OCI-LY3 (cell line): ENCODE data around the gene PCSK6.

ENCODE experiments used
- H2AFZ ChIP-seq: fragments of 200-600, 300-600 bp; shearing (Covaris generic); 2 replicates; pipeline ENCODE4 v1.6.0; 2014; ENCODE audit warnings: antibody characterized with exemption, low read depth, low read length
- H3K27ac ChIP-seq: fragments of 200-600, 300-600 bp; sonication (generic); 2 replicates; pipeline ENCODE4 v1.5.1; 2014; ENCODE audit warnings: mild to moderate bottlenecking, low read length, moderate library complexity, mixed read lengths
- H3K27me3 ChIP-seq: fragments of 200-600, 300-600 bp; sonication (generic); 2 replicates; pipeline ENCODE4 v1.6.1; 2014; ENCODE audit warnings: low read depth, low read length, mixed read lengths
- H3K36me3 ChIP-seq: fragments of 200-600, 300-600 bp; sonication (generic); replicated peaks from 2 replicates; pipeline ENCODE3; 2014; ENCODE audit warnings: low read depth, low read length, mixed read lengths
- H3K4me1 ChIP-seq: fragments of 300-600, 200-600 bp; sonication (generic); 2 replicates; pipeline ENCODE4 v1.6.1; 2014; ENCODE audit warnings: low read length, mixed read lengths
- H3K4me2 ChIP-seq: fragments of 200-600, 300-600 bp; sonication (generic); 2 replicates; pipeline ENCODE4 v1.6.1; 2014; ENCODE audit warnings: low read length, mixed read lengths
- H3K4me3 ChIP-seq: fragments of 300-600, 200-600 bp; sonication (generic); 2 replicates; pipeline ENCODE4 v1.5.1; 2014; ENCODE audit warnings: antibody characterized with exemption, mild to moderate bottlenecking, low read length, moderate library complexity
- H3K79me2 ChIP-seq: fragments of 300-600, 200-600 bp; shearing (Covaris generic); 2 replicates; pipeline ENCODE4 v1.6.1; 2014; ENCODE audit warnings: mild to moderate bottlenecking, low read length, mixed read lengths
- H3K9ac ChIP-seq: fragments of 300-600, 200-600 bp; shearing (Covaris generic); 2 replicates; pipeline ENCODE4 v1.6.0; 2014; ENCODE audit warnings: mild to moderate bottlenecking, low read length, moderate library complexity
- H3K9me3 ChIP-seq: fragments of 200-600, 300-600 bp; shearing (Covaris generic); 2 replicates; pipeline ENCODE4 v1.6.1; 2014; ENCODE audit warnings: low read length, mixed read lengths; ENCODE audit not compliant: insufficient read depth
- H4K20me1 ChIP-seq: fragments of 200-600, 300-600 bp; sonication (generic); 2 replicates; pipeline ENCODE4 v1.6.1; 2016; ENCODE audit warnings: low read length, mixed read lengths; ENCODE audit not compliant: insufficient read depth
- CTCF ChIP-seq: fragments of 200-600, 300-600 bp; sonication (generic); IDR thresholded peaks from 2 replicates; pipeline ENCODE4 v1.5.1; 2014; ENCODE audit warnings: antibody characterized with exemption, low read length, low read depth
- EZH2phosphoT487 ChIP-seq: fragments of 200-600 bp; shearing (Covaris generic); IDR thresholded peaks from 2 replicates; pipeline ENCODE4 v1.6.1; 2018; ENCODE audit warnings: antibody characterized with exemption, mixed run types, low read depth

Gene PCSK6

GRCh38 chr15:101447168-101447533 lies 42.4 kb downstream of the PCSK6 start:
- Histone ChIP-seq H3K36me3 (no peaks in the 10 kb centered on the region), H3K4me1 (no peaks in the 10 kb centered on the region), H3K27me3 (peaks cover 23% of the 10 kb centered on the region), H3K9ac (no peak overlapping the region), H3K27ac (no peak overlapping the region), H2AFZ (no peak overlapping the region), H3K9me3 (no peaks in the 10 kb centered on the region), H4K20me1 (no peaks in the 10 kb centered on the region), H3K4me3 (no peak overlapping the region), H3K79me2 (no peaks in the 10 kb centered on the region), H3K4me2 (no peak overlapping the region)
- TF ChIP-seq CTCF (no peak), EZH2phosphoT487 (no peak)

GRCh38 chr15:101446518-101447167 lies 42.9 kb downstream of the PCSK6 start:
- TF ChIP-seq CTCF (no peak), EZH2phosphoT487 (no peak)
- no peaks in the 10 kb centered on the region for H4K20me1 ChIP-seq
- H3K9me3 ChIP-seq, result no peaks in the 10 kb centered on the region
- no peak overlapping the region for H3K9ac ChIP-seq
- no peak overlapping the region for H2AFZ ChIP-seq
- no peak overlapping the region for H3K4me3 ChIP-seq
- H3K36me3 ChIP-seq, result no peaks in the 10 kb centered on the region
- H3K79me2 ChIP-seq, result no peaks in the 10 kb centered on the region
- peaks cover 26% of the 10 kb centered on the region for H3K27me3 ChIP-seq
- H3K4me2 ChIP-seq, result no peak overlapping the region
- no peak overlapping the region for H3K27ac ChIP-seq
- no peaks in the 10 kb centered on the region for H3K4me1 ChIP-seq

- H3K36me3 ChIP-seq, result no peaks in the 10 kb centered on the region
- H3K9me3 ChIP-seq, result no peaks in the 10 kb centered on the region
- H3K4me3 ChIP-seq, result no peak overlapping the region
- peaks cover 33% of the 10 kb centered on the region for H3K27me3 ChIP-seq
- no peaks in the 10 kb centered on the region for H4K20me1 ChIP-seq
- H3K79me2 ChIP-seq, result no peaks in the 10 kb centered on the region
- no peak for TF ChIP-seq CTCF
- no peak for TF ChIP-seq EZH2phosphoT487
- no peaks in the 10 kb centered on the region for H3K4me1 ChIP-seq
- no peak overlapping the region for H3K9ac ChIP-seq
- H2AFZ ChIP-seq, result no peak overlapping the region
- no peak overlapping the region for H3K4me2 ChIP-seq
- H3K27ac ChIP-seq, result no peak overlapping the region
Measured at GRCh38 chr15:101445562-101446517, 43.7 kb downstream of the PCSK6 start.

- Histone ChIP-seq H3K4me3 (no peak overlapping the region), H4K20me1 (no peaks in the 10 kb centered on the region), H3K27ac (no peak overlapping the region), H3K36me3 (no peaks in the 10 kb centered on the region), H3K27me3 (peaks cover 36% of the 10 kb centered on the region), H2AFZ (no peak overlapping the region), H3K4me2 (no peak overlapping the region), H3K9me3 (no peaks in the 10 kb centered on the region), H3K79me2 (no peaks in the 10 kb centered on the region), H3K9ac (no peak overlapping the region), H3K4me1 (no peaks in the 10 kb centered on the region)
- no peak for TF ChIP-seq EZH2phosphoT487
Measured at GRCh38 chr15:101444807-101445508, 44.5 kb downstream of the PCSK6 start.
